Peyer's patch (tissue), 4 donors: ENCODE measurements around the gene PCDHGC5. TPM values are rescaled to one million over a fixed set of nuclear protein-coding genes. Genes with fewer than 3 reads are reported as not detected.
A peak's percentile ranks its signal among the peaks of the same experiment; 100 is the strongest.

ENCODE experiments used
- DNase-seq, 3 donors: peaks; one replicate each; pipeline ENCODE4 v3.0.0-alpha.2; 2017 to 2019
- H3K27ac ChIP-seq, 4 donors: fragments of 200-600 bp; sonication (generic); one replicate each; pipeline ENCODE4 v1.5.1; 2016 to 2019
- H3K27me3 ChIP-seq, 2 donors: fragments of 200-600 bp; sonication (generic); one replicate each; pipeline ENCODE4 v1.5.1; 2019
- H3K36me3 ChIP-seq, 3 donors: fragments of 200-600 bp; sonication (generic); one replicate each; pipeline ENCODE4 v1.5.1; 2016 to 2019
- H3K4me1 ChIP-seq, 4 donors: fragments of 200-600 bp; sonication (generic); one replicate each; pipeline ENCODE4 v1.5.1; 2016 to 2019
- H3K4me3 ChIP-seq, 4 donors: fragments of 200-600 bp; sonication (generic); 1 replicate in 3 of 4; 2 replicates in 1 of 4; pipeline ENCODE4 v1.5.1; 2016 to 2019; ENCODE audit warnings: mild to moderate bottlenecking in 1 of 4
- H3K9me3 ChIP-seq, 4 donors: fragments of 200-600 bp; sonication (generic); one replicate each; pipeline ENCODE4 v1.5.1; 2016 to 2019; ENCODE audit warnings: mild to moderate bottlenecking in 1 of 4
- CTCF ChIP-seq, 6 experiments: fragments of 450-650 bp in 4 of 6; fragments of 200-600 bp in 2 of 6; sonication (generic) in 1 of 6; IDR thresholded peaks; one replicate each; pipeline ENCODE4 v1.5.1; 2017 to 2019; ENCODE audit warnings: antibody characterized with exemption in 6 of 6, mild to moderate bottlenecking in 3 of 6, moderate library complexity in 1 of 6
- POLR2A ChIP-seq, 2 donors: fragments of 450-650 bp; IDR thresholded peaks; one replicate each; pipeline ENCODE4 v1.5.1; 2017; ENCODE audit warnings: antibody characterized with exemption in 2 of 2, mild to moderate bottlenecking in 2 of 2, moderate library complexity in 2 of 2
- total RNA-seq, 4 donors: library from RNA; depleted of rRNA; stranded (reverse); fragments of >200 nt; gene quantifications; one replicate each; pipeline ENCODE4 v1.1.0, GENCODE V29; 2016

The PCDHGC5 gene
- total RNA-seq, 4 donors from 2014 or later = 0.67 to 1.4 (median 0.95) TPM; not detected in 1

- no peak for DNase-seq
- Histone ChIP-seq H3K4me1 (peaks cover 0 to 20% (median 16%) of the 10 kb centered on the region in 4 donors), H3K36me3 (peaks cover 0 to 6% (median 0%) of the 10 kb centered on the region in 3 donors), H3K27ac (peak overlapping the region in 3 of 4 donors; percentile 68 to 81 (median 69)), H3K4me3 (no peak overlapping the region), H3K9me3 (no peaks in the 10 kb centered on the region), H3K27me3 (no peaks in the 10 kb centered on the region)
- TF ChIP-seq POLR2A (IDR thresholded peaks at IDR 0.05) (no peak), CTCF (IDR thresholded peaks at IDR 0.05) (no peak)
Observed at GRCh38 chr5:141506381-141507155, 17.7 kb downstream of the PCDHGC5 start.

- DNase-seq = no peak
- no peaks in the 10 kb centered on the region for H3K27me3 ChIP-seq
- H3K27ac ChIP-seq = peak overlapping the region; percentile 68 to 81 (median 75)
- no peak overlapping the region for H3K4me3 ChIP-seq
- no peak for TF ChIP-seq POLR2A (IDR thresholded peaks at IDR 0.05)
- TF ChIP-seq CTCF (IDR thresholded peaks at IDR 0.05) = no peak
- peaks cover 0 to 27% (median 16%) of the 10 kb centered on the region in 4 donors for H3K4me1 ChIP-seq
- no peaks in the 10 kb centered on the region for H3K9me3 ChIP-seq
- H3K36me3 ChIP-seq = peaks cover 0 to 6% (median 0%) of the 10 kb centered on the region in 3 donors
Observed at GRCh38 chr5:141507387-141508091, 18.7 kb downstream of the PCDHGC5 start.

- peaks cover 0 to 27% (median 16%) of the 10 kb centered on the region in 4 donors for H3K4me1 ChIP-seq
- TF ChIP-seq CTCF (IDR thresholded peaks at IDR 0.05) = no peak
- H3K4me3 ChIP-seq = peak overlapping the region; percentile 1 to 20 (median 17)
Observed at GRCh38 chr5:141508440-141508797, 19.5 kb downstream of the PCDHGC5 start.

GRCh38 chr5:141508798-141509611 lies 20.1 kb downstream of the PCDHGC5 start:
- Histone ChIP-seq H3K4me1 (peaks cover 0 to 27% (median 18%) of the 10 kb centered on the region in 4 donors), H3K36me3 (peaks cover 0 to 6% (median 0%) of the 10 kb centered on the region in 3 donors), H3K9me3 (no peaks in the 10 kb centered on the region), H3K27me3 (no peaks in the 10 kb centered on the region), H3K4me3 (peak overlapping the region; percentile 1 to 20 (median 17)), H3K27ac (peak overlapping the region; percentile 68 to 81 (median 75))
- DNase-seq = peak in 2 of 3 donors; percentile 29 to 55
- TF ChIP-seq CTCF (IDR thresholded peaks at IDR 0.05) = no peak
- no peak for TF ChIP-seq POLR2A (IDR thresholded peaks at IDR 0.05)

More at GRCh38 chr5:141508440-141508797, 19.5 kb downstream of the PCDHGC5 start:
- no peaks in the 10 kb centered on the region for H3K27me3 ChIP-seq
- no peak for DNase-seq
- H3K9me3 ChIP-seq = no peaks in the 10 kb centered on the region
- peak overlapping the region; percentile 68 to 81 (median 75) for H3K27ac ChIP-seq
- H3K36me3 ChIP-seq = peaks cover 0 to 6% (median 0%) of the 10 kb centered on the region in 3 donors

GRCh38 chr5:141510160-141510559 lies 21.3 kb downstream of the PCDHGC5 start:
- Histone ChIP-seq H3K4me3 (no peak overlapping the region), H3K4me1 (peaks cover 0 to 31% (median 26%) of the 10 kb centered on the region in 4 donors)
- TF ChIP-seq CTCF (IDR thresholded peaks at IDR 0.05) = no peak
- no peak for TF ChIP-seq POLR2A (IDR thresholded peaks at IDR 0.05)

More at GRCh38 chr5:141510160-141510559, 21.3 kb downstream of the PCDHGC5 start:
- peaks cover 0 to 6% (median 0%) of the 10 kb centered on the region in 3 donors for H3K36me3 ChIP-seq
- DNase-seq = no peak
- no peaks in the 10 kb centered on the region for H3K27me3 ChIP-seq
- peak overlapping the region in 1 of 4 donors; percentile 3 for H3K27ac ChIP-seq
- no peaks in the 10 kb centered on the region for H3K9me3 ChIP-seq
